ENCODE results near the gene SLC25A23. TPM values are rescaled to one million over a fixed set of nuclear protein-coding genes. Genes with fewer than 3 reads are reported as not detected.

Gene SLC25A23
- total RNA-seq, 1 donor from 2014 or later = 20.3 TPM

DNA sequence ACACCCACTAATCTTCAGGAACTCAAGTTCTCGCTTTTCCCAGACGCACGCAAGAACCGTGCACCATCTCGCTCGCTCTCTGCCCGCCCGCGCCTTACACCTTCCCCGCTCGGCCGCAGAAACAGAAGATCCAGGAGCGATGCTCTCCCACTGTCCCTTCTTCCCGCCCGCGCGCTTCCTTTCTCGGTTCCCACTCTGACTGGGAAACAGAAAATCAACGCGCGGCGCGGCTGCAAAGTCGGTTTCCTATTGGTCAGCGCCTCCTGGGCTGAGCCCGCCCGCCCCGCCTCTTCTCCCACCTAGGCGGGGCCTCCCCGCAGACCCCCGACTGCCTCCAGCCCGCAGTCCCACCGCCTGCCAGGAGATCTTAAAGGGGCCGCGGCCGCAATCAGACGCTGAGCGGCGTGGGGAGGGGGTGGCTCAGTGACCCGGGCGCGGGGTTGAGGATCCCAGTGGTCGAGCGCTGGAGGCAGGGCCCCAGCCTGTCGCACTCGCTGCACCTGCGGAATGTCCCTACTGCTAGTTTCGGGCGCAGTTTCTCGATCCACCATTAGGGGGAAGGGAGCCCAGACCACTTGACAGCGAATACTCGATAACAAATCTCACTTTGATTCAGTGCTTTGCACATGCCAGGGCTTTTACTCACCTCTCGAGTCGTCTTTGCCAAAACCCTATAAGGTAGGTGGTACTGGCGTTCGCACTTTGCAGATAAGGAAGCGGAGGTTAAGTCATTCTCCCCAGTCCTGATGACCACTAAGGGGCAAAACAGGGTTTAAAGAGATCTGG, 700 bp upstream of the SLC25A23 start:
- peak; percentile 95 for DNase-seq (ENCODE audit: low spot score)

DNA sequence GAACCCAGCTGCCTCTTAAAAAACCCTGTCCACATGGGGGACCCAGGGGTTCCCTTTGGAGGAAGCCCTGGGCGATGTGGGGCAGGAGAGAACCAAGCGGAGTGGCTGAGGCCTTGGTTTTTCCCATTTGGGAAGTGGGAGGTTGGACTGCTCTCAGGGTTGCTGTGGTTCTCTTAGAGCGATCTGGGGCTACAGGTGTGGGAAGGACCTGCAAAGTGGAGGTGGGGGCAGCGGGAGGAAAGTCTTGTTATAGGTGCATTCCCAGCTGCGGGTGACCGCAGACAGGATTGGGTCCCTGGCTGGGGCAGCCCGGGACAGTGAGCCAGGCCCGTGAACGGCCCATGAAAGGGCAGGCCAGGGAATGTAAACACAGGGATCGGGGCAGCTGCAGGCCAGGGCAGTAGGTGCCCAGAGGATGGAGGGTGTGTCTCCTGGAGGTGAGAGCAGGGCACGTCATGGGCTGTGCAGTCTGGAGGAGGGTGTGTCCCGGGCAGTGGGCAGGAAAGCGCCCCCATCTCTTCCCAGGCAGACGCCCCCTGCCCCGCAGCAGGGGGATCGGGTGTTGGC, 814 bp downstream of the SLC25A23 start:
- Mint-ChIP-seq H3K9me3 (peaks cover 10% of the 10 kb centered on the region), H3K4me3 (peak overlapping the region; percentile 92), H3K36me3 (ENCODE audit: low read depth) (peaks cover 23% of the 10 kb centered on the region), H3K27me3 (ENCODE audit: insufficient read depth) (no peaks in the 10 kb centered on the region), H3K4me1 (ENCODE audit: low read depth) (peaks cover 21% of the 10 kb centered on the region), H3K27ac (peak overlapping the region; percentile 77)
- no peak for DNase-seq (ENCODE audit: low spot score)
- intact Hi-C loops (cut with micrococcal nuclease) = no loop called here

More for the DNA sequence above, 700 bp upstream of the SLC25A23 start:
- Mint-ChIP-seq H3K4me3 (peak overlapping the region; percentile 89), H3K27me3 (ENCODE audit: insufficient read depth) (peaks cover 4% of the 10 kb centered on the region), H3K36me3 (ENCODE audit: low read depth) (peaks cover 10% of the 10 kb centered on the region), H3K4me1 (ENCODE audit: low read depth) (peaks cover 21% of the 10 kb centered on the region), H3K9me3 (peaks cover 2% of the 10 kb centered on the region), H3K27ac (peak overlapping the region; percentile 84)
- intact Hi-C loops (cut with micrococcal nuclease) = loop anchor here (1.0 kb wide), 12 partner anchors 16 to 556 kb away; partner anchors contain the start of genes CLPP, DENND1C, GPR108 and GTF2F1

DNA sequence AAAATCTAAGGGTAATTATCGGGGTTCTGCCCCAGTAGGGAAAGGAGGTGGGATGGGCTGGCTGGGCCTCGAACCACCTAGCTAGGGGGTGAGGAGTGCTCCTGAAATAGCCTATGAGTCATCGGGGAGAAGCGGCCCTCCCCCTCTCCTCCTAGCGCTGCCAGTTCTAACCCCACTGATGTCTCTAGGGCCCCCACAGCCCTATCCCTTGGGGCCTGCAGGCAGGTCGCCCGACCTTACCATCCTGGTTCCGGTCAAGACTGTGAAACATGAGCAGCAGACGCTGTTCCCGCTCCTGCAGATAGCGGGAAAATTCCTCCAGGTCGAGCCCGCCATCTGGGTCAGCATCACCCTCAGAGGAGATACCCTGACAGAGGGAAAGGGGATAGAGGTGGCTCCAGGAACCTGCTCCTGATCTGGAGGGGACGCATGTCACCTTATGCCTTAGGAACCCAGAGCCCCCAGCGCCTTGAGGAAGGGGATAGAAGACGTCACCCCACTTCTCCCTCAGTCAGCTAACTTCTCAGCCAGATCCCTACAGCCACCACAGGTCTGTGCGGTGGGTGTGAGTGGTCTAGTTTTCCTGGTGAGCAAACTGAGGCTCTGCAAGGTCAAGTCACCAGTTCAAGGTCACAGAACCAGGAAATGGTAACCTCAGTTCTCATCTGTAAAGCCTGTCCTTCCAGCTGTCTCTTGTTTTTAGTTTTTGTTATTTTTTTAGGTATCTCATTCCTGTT, 1.5 kb downstream of the SLC25A23 start:
- DNase-seq (ENCODE audit: low spot score) = no peak
- peaks cover 14% of the 10 kb centered on the region for H3K9me3 Mint-ChIP-seq
- peaks cover 21% of the 10 kb centered on the region for H3K4me1 Mint-ChIP-seq (ENCODE audit: low read depth)
- peaks cover 29% of the 10 kb centered on the region for H3K36me3 Mint-ChIP-seq (ENCODE audit: low read depth)
- H3K27ac Mint-ChIP-seq = peak overlapping the region; percentile 33
- peak overlapping the region; percentile 92 for H3K4me3 Mint-ChIP-seq
- intact Hi-C loops (cut with micrococcal nuclease) = no loop called here
- no peaks in the 10 kb centered on the region for H3K27me3 Mint-ChIP-seq (ENCODE audit: insufficient read depth)

DNA sequence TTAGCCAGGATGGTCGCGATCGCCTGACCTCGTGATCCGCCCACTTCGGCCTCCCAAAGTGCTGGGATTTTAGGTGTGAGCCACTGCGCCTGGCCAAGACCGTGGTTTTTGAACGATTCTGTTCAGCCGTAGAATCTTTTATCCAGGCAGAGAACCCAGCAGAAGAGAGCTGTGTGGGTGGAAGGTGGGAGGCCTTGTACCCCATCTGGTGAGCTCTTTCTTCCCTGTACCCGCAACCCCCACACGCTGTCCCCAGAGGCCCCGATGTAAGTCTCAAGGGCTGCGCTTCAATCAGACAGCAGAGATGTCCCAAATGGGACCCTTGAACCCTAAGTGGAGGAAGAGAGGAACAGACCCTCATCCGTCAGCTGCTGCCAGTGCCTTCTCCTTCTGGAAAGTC, 3.7 kb downstream of the SLC25A23 start:
- Mint-ChIP-seq H3K4me3 (no peak overlapping the region), H3K27me3 (ENCODE audit: insufficient read depth) (no peaks in the 10 kb centered on the region), H3K27ac (no peak overlapping the region), H3K4me1 (ENCODE audit: low read depth) (peaks cover 21% of the 10 kb centered on the region), H3K9me3 (peaks cover 14% of the 10 kb centered on the region), H3K36me3 (ENCODE audit: low read depth) (peaks cover 40% of the 10 kb centered on the region)
- DNase-seq (ENCODE audit: low spot score) = no peak
- intact Hi-C loops (cut with micrococcal nuclease) = no loop called here

DNA sequence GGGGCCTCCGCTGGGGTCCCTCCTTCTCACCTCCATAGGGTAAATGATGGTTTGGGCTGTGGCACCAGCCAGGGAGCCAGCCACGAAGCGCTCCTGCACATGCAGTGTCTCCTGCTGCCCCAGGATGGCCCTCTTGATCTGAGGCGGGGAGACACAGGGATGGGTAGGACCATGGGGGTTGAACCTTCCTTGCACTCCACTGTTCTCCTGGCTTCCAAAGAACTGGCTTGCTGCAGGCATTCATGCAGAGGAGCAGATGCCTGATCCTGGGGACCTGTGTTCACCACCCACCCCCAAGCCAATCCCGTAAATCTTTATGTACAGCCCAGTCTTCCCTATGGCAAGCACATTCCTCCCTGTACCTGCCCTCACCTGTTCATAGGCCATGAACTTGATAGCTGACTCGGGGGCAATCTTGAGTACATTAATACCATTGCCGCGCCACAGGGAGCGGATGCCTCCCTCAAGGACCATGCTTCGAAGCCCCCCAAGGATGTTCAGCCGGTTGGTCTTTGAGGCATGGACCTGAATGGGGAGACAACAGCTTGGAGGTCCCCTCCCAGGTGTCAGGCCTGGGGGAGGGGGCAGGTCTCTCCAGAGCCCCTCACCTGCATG, 5.5 kb downstream of the SLC25A23 start:
- peaks cover 46% of the 10 kb centered on the region for H3K36me3 Mint-ChIP-seq (ENCODE audit: low read depth)
- H3K27ac Mint-ChIP-seq = no peak overlapping the region
- no peaks in the 10 kb centered on the region for H3K27me3 Mint-ChIP-seq (ENCODE audit: insufficient read depth)
- peaks cover 16% of the 10 kb centered on the region for H3K4me1 Mint-ChIP-seq (ENCODE audit: low read depth)
- peaks cover 14% of the 10 kb centered on the region for H3K9me3 Mint-ChIP-seq
- DNase-seq (ENCODE audit: low spot score) = no peak
- intact Hi-C loops (cut with micrococcal nuclease) = no loop called here
- H3K4me3 Mint-ChIP-seq = no peak overlapping the region

DNA sequence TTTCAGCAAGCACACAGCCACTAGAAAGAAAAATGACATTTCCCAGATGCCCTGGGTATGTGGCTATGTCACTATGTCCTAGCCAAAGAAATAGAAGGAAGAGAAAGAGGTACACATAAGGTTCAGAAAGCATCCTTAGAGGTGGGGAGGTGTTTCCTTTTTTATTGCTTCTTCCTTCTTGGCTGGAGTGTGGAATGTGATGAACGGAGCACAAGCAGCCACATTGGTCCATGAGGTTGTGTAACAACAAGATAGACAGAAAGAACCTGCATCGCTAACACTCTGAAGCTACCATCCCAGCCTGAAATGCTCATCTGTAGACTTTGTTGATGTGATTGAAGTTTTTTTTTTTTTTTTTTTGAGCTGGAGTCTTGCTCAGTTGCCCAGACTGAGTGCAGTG, 6.7 kb downstream of the SLC25A23 start:
- Mint-ChIP-seq H3K27ac (no peak overlapping the region), H3K4me1 (ENCODE audit: low read depth) (peaks cover 4% of the 10 kb centered on the region), H3K9me3 (peaks cover 14% of the 10 kb centered on the region), H3K27me3 (ENCODE audit: insufficient read depth) (no peaks in the 10 kb centered on the region), H3K4me3 (no peak overlapping the region), H3K36me3 (ENCODE audit: low read depth) (peaks cover 46% of the 10 kb centered on the region)
- intact Hi-C loops (cut with micrococcal nuclease) = no loop called here
- no peak for DNase-seq (ENCODE audit: low spot score)

DNA sequence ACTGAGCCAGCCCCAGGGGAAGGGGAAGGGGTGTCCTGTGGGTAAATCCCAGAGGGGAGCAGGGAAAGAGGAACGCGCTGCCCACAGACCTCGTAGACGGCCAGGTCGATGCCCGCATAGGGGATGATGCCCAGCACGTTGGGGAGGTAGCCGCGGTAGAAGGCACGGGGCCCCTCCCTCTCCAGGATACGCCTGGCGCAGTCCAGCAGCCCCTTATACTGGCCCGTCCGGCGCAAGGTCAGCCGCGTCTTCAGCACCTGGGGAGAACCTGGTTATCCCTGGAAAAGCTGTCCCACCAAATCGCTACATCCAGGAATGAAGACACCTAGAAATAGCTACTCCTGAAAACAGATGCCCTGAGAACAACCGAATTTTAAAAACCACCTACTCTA, 7.4 kb downstream of the SLC25A23 start:
- H3K4me3 Mint-ChIP-seq = no peak overlapping the region
- no peak overlapping the region for H3K27ac Mint-ChIP-seq

DNA sequence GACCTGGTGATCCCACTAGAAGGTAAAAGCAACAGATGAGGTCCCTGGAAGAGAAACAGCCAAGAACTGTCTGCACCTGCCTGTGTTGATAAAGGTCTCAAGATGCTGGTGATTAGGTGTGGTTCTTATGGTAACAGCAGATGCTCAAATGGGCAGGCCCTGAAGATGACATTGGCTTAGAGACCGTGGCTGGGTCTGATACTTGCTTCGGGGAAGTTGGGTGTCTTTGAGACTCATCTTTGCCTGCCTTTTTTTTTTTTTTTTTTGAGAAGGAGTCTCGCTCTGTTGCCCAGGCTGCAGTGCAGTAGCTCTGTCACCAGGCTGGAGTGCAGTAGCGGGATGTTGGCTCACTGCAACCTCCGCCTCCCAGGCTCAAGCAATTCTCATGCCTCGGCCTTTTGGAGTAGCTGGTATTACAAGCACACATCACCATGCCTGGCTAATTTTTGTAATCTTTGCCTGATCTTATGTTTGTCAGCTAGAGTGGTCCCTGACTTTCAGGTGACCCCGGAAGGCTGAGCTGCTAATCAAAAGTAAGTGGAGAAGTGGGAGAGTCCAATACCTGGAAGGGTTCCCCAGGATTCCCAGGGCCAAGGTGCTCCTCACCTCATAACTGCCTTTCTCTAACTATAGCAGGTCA, 7.9 kb downstream of the SLC25A23 start:
- Mint-ChIP-seq H3K36me3 (ENCODE audit: low read depth) (peaks cover 47% of the 10 kb centered on the region), H3K4me1 (ENCODE audit: low read depth) (no peaks in the 10 kb centered on the region), H3K4me3 (no peak overlapping the region), H3K27ac (no peak overlapping the region), H3K27me3 (ENCODE audit: insufficient read depth) (no peaks in the 10 kb centered on the region), H3K9me3 (peaks cover 14% of the 10 kb centered on the region)
- DNase-seq (ENCODE audit: low spot score) = no peak
- intact Hi-C loops (cut with micrococcal nuclease) = no loop called here

More for the DNA sequence above, 7.4 kb downstream of the SLC25A23 start:
- H3K27me3 Mint-ChIP-seq (ENCODE audit: insufficient read depth) = no peaks in the 10 kb centered on the region
- intact Hi-C loops (cut with micrococcal nuclease) = no loop called here
- peaks cover 14% of the 10 kb centered on the region for H3K9me3 Mint-ChIP-seq
- H3K36me3 Mint-ChIP-seq (ENCODE audit: low read depth) = peaks cover 46% of the 10 kb centered on the region
- DNase-seq (ENCODE audit: low spot score) = no peak
- no peaks in the 10 kb centered on the region for H3K4me1 Mint-ChIP-seq (ENCODE audit: low read depth)

DNA sequence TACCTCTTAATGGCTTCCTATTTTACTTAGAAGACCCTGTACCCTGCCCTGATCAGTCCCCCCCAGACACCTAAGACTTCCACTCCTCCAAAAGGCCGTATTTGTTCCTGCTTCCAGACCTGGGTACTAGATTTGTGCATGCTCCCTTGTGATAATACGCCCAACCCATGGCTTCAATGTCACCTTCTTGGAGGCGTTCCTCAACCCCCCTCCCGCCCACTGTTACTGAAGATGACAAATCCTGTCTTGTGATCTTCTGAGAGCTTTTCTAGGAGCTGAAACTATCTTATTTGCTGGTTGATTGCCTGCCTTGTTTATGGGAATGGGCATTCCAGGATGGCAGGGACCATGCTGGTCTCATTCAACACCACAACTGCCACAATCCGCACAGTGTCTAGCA, 9.4 kb downstream of the SLC25A23 start:
- H3K4me3 Mint-ChIP-seq = no peak overlapping the region

DNA sequence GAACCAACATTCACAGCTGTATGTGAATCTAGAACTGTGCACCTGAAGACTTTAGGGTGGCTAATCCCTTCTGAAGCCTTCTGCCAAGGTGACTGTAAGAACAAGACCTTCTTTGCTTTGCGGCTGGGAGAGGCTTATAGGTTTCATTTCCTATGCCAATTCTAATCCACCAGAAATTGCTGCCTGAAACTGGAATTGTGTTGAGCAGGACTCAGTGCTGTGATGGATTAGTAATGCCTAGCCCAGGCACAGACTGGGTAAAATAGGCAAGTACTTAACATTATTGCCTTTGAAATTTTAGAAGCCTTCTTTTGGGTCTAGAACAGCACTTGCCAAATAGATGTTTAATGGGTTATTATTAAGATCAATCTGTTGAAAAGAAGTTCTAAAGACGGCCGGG, 11.5 kb downstream of the SLC25A23 start:
- intact Hi-C loops (cut with micrococcal nuclease) = no loop called here
- H3K4me1 Mint-ChIP-seq (ENCODE audit: low read depth) = no peaks in the 10 kb centered on the region
- H3K4me3 Mint-ChIP-seq = no peak overlapping the region
- H3K27me3 Mint-ChIP-seq (ENCODE audit: insufficient read depth) = no peaks in the 10 kb centered on the region
- H3K9me3 Mint-ChIP-seq = no peaks in the 10 kb centered on the region
- H3K27ac Mint-ChIP-seq = no peak overlapping the region
- peaks cover 24% of the 10 kb centered on the region for H3K36me3 Mint-ChIP-seq (ENCODE audit: low read depth)
- no peak for DNase-seq (ENCODE audit: low spot score)

More for the DNA sequence above, 9.4 kb downstream of the SLC25A23 start:
- no peak overlapping the region for H3K27ac Mint-ChIP-seq
- H3K4me1 Mint-ChIP-seq (ENCODE audit: low read depth) = no peaks in the 10 kb centered on the region
- no peak for DNase-seq (ENCODE audit: low spot score)
- H3K27me3 Mint-ChIP-seq (ENCODE audit: insufficient read depth) = no peaks in the 10 kb centered on the region
- intact Hi-C loops (cut with micrococcal nuclease) = no loop called here
- peaks cover 42% of the 10 kb centered on the region for H3K36me3 Mint-ChIP-seq (ENCODE audit: low read depth)
- peaks cover 10% of the 10 kb centered on the region for H3K9me3 Mint-ChIP-seq

DNA sequence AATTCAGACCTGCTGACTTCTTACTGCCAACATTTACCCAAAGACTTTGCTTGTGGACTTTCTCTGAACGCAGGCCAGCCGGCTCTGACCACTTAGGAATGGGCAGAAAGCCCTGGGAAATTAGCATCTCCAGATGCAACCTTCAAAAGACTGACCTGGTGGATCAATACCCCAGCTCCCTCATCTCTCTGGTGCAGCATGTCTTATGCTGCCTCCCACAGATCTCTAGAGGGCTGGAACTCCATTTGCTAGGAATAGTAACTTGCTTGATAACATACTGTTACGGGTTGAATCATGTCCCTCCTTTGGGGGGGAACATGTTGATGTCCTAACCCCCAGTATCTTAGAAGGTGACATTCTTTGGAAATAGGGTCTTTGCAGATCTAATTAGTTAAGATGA, 13.1 kb downstream of the SLC25A23 start:
- Mint-ChIP-seq H3K4me1 (ENCODE audit: low read depth) (no peaks in the 10 kb centered on the region), H3K27me3 (ENCODE audit: insufficient read depth) (no peaks in the 10 kb centered on the region), H3K4me3 (no peak overlapping the region), H3K9me3 (no peaks in the 10 kb centered on the region), H3K27ac (no peak overlapping the region), H3K36me3 (ENCODE audit: low read depth) (peaks cover 14% of the 10 kb centered on the region)
- intact Hi-C loops (cut with micrococcal nuclease) = no loop called here
- no peak for DNase-seq (ENCODE audit: low spot score)

DNA sequence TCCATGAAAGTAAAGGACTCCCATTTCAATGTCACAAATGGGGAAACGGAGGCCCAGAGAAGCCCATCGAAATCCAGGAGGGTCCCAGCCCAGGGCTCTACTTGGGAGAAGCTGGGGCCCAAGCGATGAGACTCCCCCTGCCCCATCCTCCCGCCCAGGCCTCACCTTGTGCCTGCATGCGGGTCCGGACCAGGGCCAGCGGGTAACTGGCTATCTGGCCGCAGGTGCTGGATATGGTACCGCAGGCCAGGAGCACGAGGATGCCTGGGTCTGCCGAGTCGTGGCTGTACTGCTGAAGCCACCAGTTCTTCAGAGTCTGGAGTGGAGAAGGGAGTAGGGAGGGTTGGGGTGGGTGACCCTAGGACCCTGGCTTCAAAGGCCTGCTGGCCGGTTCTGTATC, 15.6 kb downstream of the SLC25A23 start:
- H3K4me3 Mint-ChIP-seq = no peak overlapping the region
- no peaks in the 10 kb centered on the region for H3K4me1 Mint-ChIP-seq (ENCODE audit: low read depth)
- H3K9me3 Mint-ChIP-seq = no peaks in the 10 kb centered on the region
- peaks cover 8% of the 10 kb centered on the region for H3K36me3 Mint-ChIP-seq (ENCODE audit: low read depth)
- no peak for DNase-seq (ENCODE audit: low spot score)
- H3K27me3 Mint-ChIP-seq (ENCODE audit: insufficient read depth) = no peaks in the 10 kb centered on the region
- no peak overlapping the region for H3K27ac Mint-ChIP-seq
- intact Hi-C loops (cut with micrococcal nuclease) = no loop called here
